ENCODE results near the gene IL2RG. TPM values are rescaled to one million over a fixed set of nuclear protein-coding genes. Genes with fewer than 3 reads are reported as not detected.

The IL2RG gene
- total RNA-seq, 3 donors from 2014 or later = 5.1 to 10.8 (median 8.0) TPM

GRCh38 chrX:71109051-71109450 lies 2.3 kb downstream of the IL2RG start:
- no peak overlapping the region for H3K27ac ChIP-seq
- no peak for DNase-seq (ENCODE audit: low spot score in 2 of 2)
- peaks cover 0 to 49% of the 10 kb centered on the region in 2 donors for H3K27me3 ChIP-seq
- no peaks in the 10 kb centered on the region for H3K36me3 ChIP-seq
- no peak for TF ChIP-seq POLR2A (IDR thresholded peaks at IDR 0.05)
- no peak for TF ChIP-seq CTCF (IDR thresholded peaks at IDR 0.05)
- no peak for TF ChIP-seq POLR2AphosphoS5 (IDR thresholded peaks at IDR 0.05)
- no peak overlapping the region for H3K4me3 ChIP-seq
- no peaks in the 10 kb centered on the region for H3K4me1 ChIP-seq
- H3K9me3 ChIP-seq = no peaks in the 10 kb centered on the region
- intact Hi-C loops (cut with DNase I; ENCODE audit: low total_unique reads) = no loop called here

- Histone ChIP-seq H3K4me1 (no peaks in the 10 kb centered on the region), H3K27me3 (peaks cover 0 to 49% of the 10 kb centered on the region in 2 donors), H3K27ac (no peak overlapping the region), H3K9me3 (no peaks in the 10 kb centered on the region), H3K36me3 (no peaks in the 10 kb centered on the region), H3K4me3 (no peak overlapping the region)
- TF ChIP-seq CTCF (IDR thresholded peaks at IDR 0.05) = no peak
- TF ChIP-seq POLR2AphosphoS5 (IDR thresholded peaks at IDR 0.05) = no peak
- no peak for TF ChIP-seq POLR2A (IDR thresholded peaks at IDR 0.05)
- intact Hi-C loops (cut with DNase I; ENCODE audit: low total_unique reads) = no loop called here
- no peak for DNase-seq (ENCODE audit: low spot score in 2 of 2)
These were observed 3.5 kb downstream of the IL2RG start for GRCh38 chrX:71107762-71108360.

GRCh38 chrX:71107245-71107644 lies 4.1 kb downstream of the IL2RG start:
- intact Hi-C loops (cut with DNase I; ENCODE audit: low total_unique reads) = no loop called here
- TF ChIP-seq CTCF (IDR thresholded peaks at IDR 0.05) = no peak
- TF ChIP-seq POLR2AphosphoS5 (IDR thresholded peaks at IDR 0.05) = no peak
- no peak for TF ChIP-seq POLR2A (IDR thresholded peaks at IDR 0.05)
- Histone ChIP-seq H3K27ac (no peak overlapping the region), H3K36me3 (no peaks in the 10 kb centered on the region), H3K4me3 (no peak overlapping the region), H3K4me1 (no peaks in the 10 kb centered on the region), H3K27me3 (peaks cover 0 to 53% of the 10 kb centered on the region in 2 donors), H3K9me3 (no peaks in the 10 kb centered on the region)
- no peak for DNase-seq (ENCODE audit: low spot score in 2 of 2)

- TF ChIP-seq CTCF (IDR thresholded peaks at IDR 0.05) (no peak), POLR2A (IDR thresholded peaks at IDR 0.05) (no peak), POLR2AphosphoS5 (IDR thresholded peaks at IDR 0.05) (no peak)
- no peak within 1 kb of the TSS for H3K27ac ChIP-seq
- intact Hi-C loops (cut with DNase I; ENCODE audit: low total_unique reads) = no loop called here
- peaks cover 0 to 53% of the 10 kb centered on the region in 2 donors for H3K27me3 ChIP-seq
- no peaks in the 10 kb centered on the region for H3K36me3 ChIP-seq
- H3K4me1 ChIP-seq = no peaks in the 10 kb centered on the region
- no peak within 1 kb of the TSS for H3K4me3 ChIP-seq
- no peaks in the 10 kb centered on the region for H3K9me3 ChIP-seq
- DNase-seq (ENCODE audit: low spot score in 2 of 2) = no peak
These were observed 5.0 kb downstream of the IL2RG start, which contains the start of gene CXorf65 for GRCh38 chrX:71106427-71106826. TSS of gene CXorf65 (minus strand) at chrX:71106740. CDS start at chrX:71106556, 184 bp downstream.

GRCh38 chrX:71105628-71106027 lies 5.7 kb downstream of the IL2RG start:
- Histone ChIP-seq H3K9me3 (no peaks in the 10 kb centered on the region), H3K27me3 (peaks cover 0 to 53% of the 10 kb centered on the region in 2 donors), H3K4me1 (no peaks in the 10 kb centered on the region), H3K36me3 (no peaks in the 10 kb centered on the region), H3K4me3 (no peak overlapping the region), H3K27ac (no peak overlapping the region)
- intact Hi-C loops (cut with DNase I; ENCODE audit: low total_unique reads) = no loop called here
- TF ChIP-seq POLR2A (IDR thresholded peaks at IDR 0.05) (no peak), POLR2AphosphoS5 (IDR thresholded peaks at IDR 0.05) (no peak), CTCF (IDR thresholded peaks at IDR 0.05) (no peak)
- no peak for DNase-seq (ENCODE audit: low spot score in 2 of 2)
